Activated T-cell treated with anti-CD3 and anti-CD28 coated beads, Interleukin-2, amount 50 U/mL, for 24 hours (primary cell): Measurements from ENCODE around the gene GPX1.

Experiments used
- DNase-seq: peaks from one replicate; pipeline ENCODE4 v3.0.0-alpha.2; 2020
- H3K27ac Mint-ChIP-seq: 2 replicates; pipeline ENCODE4 v1.8.0; 2020; ENCODE audit warnings: mild to moderate bottlenecking, mixed read lengths
- H3K27me3 Mint-ChIP-seq: 2 replicates; pipeline ENCODE4 v1.8.0; 2020; ENCODE audit warnings: mixed read lengths
- H3K36me3 Mint-ChIP-seq: 2 replicates; pipeline ENCODE4 v1.8.0; 2020; ENCODE audit warnings: low read depth, mixed read lengths
- H3K4me1 Mint-ChIP-seq: 2 replicates; pipeline ENCODE4 v1.8.0; 2020; ENCODE audit warnings: low read depth, mixed read lengths
- H3K4me3 Mint-ChIP-seq: 2 replicates; pipeline ENCODE4 v1.8.0; 2020; ENCODE audit warnings: mild to moderate bottlenecking, moderate library complexity, mixed read lengths
- H3K9me3 Mint-ChIP-seq: 2 replicates; pipeline ENCODE4 v1.8.0; 2020; ENCODE audit warnings: mixed read lengths

The GPX1 gene

DNA sequence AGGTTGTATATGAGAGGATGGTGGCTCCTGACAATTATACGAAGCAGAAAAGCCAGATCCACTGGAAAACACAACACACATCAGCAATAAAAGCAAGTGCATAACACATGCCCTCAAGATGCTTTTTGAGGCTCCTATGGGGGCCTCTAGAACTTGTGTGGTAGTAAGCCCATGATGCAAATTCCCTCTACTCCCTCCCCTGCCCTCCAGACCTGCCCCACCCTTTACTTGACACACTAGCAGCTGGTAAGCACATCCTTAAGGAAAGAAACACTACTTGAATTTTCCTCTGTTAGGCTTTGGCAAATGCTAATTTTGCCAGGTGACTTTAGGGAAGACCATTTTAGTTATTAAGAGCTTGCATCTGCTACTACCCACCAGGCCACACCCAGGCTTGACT, 47.5 kb downstream of the GPX1 start:
- H3K9me3 Mint-ChIP-seq, result no peaks in the 10 kb centered on the region
- no peak for DNase-seq
- peak overlapping the region; percentile 68 for H3K27ac Mint-ChIP-seq
- H3K4me3 Mint-ChIP-seq, result no peak overlapping the region
- H3K4me1 Mint-ChIP-seq, result peaks cover 13% of the 10 kb centered on the region
- peaks cover 85% of the 10 kb centered on the region for H3K36me3 Mint-ChIP-seq
- no peaks in the 10 kb centered on the region for H3K27me3 Mint-ChIP-seq
